NCI-H2227 (cell line): ENCODE measurements around the gene PLEKHN1.

ENCODE experiments used
- DNase-seq: peaks from one replicate; lab custom pipeline; 2025; ENCODE audit not compliant: unreplicated experiment; lab: John Stamatoyannopoulos, UW

The PLEKHN1 gene

DNA sequence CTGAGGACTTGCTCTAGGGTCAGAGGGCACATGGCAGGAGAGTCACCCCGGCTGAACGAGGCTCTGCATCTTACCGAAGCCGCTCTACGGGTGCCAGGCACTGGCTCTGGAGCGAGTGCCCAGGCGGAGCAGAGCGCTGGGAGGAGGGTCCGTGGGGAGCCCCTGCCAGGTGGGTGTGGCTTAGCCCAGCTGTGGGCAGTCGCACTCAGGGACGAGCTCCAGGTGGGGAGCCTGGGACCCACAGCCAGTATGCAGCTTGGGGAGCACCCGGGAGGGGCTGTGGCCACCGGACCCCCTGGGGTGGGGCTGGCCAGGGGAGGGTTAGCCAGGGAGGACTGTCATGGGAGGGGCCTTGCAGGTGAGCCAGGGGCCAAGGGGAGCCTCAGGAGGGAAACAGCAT lies 57.4 kb downstream of the PLEKHN1 start:
- no peak for DNase-seq

DNA sequence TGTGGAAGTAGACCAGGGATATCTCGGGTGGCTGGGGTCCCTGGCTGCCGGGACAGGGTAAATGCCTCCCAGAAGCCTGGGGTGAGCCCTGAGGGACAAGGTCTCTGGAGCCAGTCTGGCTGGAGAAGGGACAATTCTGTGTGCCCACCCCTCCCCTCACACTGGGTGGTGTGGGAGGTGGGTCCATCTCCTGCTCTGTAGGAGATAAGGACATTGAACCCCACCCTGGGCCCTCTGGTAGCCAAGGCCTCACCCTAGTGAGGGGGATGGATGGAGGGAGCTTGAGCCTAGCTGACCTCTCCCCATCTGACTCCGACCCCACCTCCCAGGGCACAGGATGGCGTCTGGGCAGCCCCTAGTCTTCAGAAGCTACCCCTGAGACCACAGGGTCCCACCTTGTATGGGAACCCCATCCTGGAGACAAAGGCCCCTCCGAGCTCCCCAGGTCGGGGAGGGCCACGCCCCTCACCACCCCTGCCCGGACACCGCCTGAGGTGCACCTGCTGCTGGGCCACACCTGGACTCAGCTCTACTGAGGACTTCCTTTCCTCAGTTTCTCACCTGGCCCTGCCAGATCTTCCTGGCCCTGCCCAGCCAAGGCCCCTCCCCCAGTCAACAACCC lies 58.0 kb downstream of the PLEKHN1 start:
- no peak for DNase-seq

DNA sequence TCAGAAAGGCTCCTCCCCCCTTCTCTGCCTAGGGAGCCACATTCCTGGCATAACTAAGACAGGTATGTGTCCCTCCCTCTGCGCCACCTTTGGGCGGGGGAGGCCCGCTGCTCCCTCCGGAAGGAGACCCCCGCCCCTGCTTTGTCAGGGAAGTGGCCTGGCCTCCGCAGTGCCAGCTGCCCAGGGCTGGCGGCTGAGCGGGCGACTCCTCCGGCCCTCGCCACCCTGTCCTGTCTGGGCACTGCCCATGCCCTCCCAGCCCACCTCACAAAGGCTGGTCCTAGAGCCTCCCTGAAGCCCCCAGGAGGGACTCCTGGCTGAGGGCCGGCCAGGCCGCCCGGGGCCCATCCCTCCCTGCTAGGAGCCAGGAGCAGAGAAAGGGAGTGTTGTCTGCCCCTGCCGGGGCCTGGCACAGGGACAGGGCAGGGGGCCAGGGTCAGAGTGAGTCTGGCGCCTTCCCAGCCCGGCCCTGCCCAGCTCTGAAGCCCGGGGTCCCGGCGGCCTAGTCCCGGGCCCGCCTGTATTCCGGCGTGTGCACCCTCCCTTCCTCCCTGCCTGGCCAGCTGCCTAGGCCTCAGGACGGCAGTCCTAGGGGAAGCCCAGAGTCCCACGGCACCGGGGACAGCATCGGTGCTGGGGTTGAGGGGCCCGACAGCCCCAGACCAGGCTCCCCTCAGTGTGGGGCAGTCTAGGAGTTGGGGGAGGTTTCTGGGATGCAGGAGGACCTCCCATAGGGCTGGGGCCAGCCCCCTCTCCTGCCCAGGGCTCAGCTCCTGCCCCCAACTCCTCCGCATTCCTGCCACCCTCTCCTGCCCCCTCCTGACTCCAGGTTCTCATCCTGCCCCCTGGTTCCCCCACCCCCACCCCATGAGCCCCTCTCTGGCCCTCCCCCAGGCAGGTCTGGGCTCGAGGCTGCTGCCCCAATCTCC lies 58.8 kb downstream of the PLEKHN1 start:
- no peak for DNase-seq
